Thoracic aorta (tissue), 2 donors: ENCODE data around the gene ANP32A. TPM values are rescaled to one million over a fixed set of nuclear protein-coding genes. Genes with fewer than 3 reads are reported as not detected.

Experiments
- ATAC-seq: fragments of 150-250 bp; one replicate; pipeline ENCODE4 v1.8.0; 2017; ENCODE audit warnings: low read depth; ENCODE audit not compliant: insufficient number of reproducible peaks, low FRiP score
- DNase-seq: peaks from one replicate; pipeline ENCODE4 v3.0.0-alpha.2; 2020; ENCODE audit warnings: low spot score
- H3K27ac ChIP-seq, 2 donors: fragments of 200-600 bp; sonication (generic); 1 replicate in 1 of 2; 2 replicates in 1 of 2; pipeline ENCODE4 v1.5.1; 2016; ENCODE audit warnings: mild to moderate bottlenecking in 2 of 2, moderate library complexity in 2 of 2
- H3K27me3 ChIP-seq: fragments of 200-600 bp; sonication (generic); replicated peaks from 2 replicates; pipeline ENCODE4 v1.6.0; 2016; ENCODE audit warnings: mild to moderate bottlenecking; ENCODE audit not compliant: insufficient read depth
- H3K36me3 ChIP-seq: fragments of 200-600 bp; sonication (generic); one replicate; pipeline ENCODE4 v1.5.1; 2016
- H3K4me1 ChIP-seq, 2 donors: fragments of 200-600 bp; sonication (generic); 1 replicate in 1 of 2; 2 replicates in 1 of 2; pipeline versions ENCODE4 v1.5.1 to v1.6.0; 2016; ENCODE audit warnings: low read depth in 2 of 2, mild to moderate bottlenecking in 1 of 2; ENCODE audit not compliant: control insufficient read depth in 1 of 2
- H3K4me3 ChIP-seq: fragments of 200-600 bp; sonication (generic); 2 replicates; pipeline ENCODE4 v1.5.1; 2016; ENCODE audit warnings: mild to moderate bottlenecking
- H3K9me3 ChIP-seq: fragments of 200-600 bp; sonication (generic); 2 replicates; pipeline ENCODE4 v1.5.1; 2016
- total RNA-seq, 2 donors: library from RNA; depleted of rRNA; stranded (reverse); fragments of >200 nt; gene quantifications; one replicate each; pipeline versions ENCODE4 v1.1.0 to v1.2.3, GENCODE V29; 2016
- TF ChIP-seq, protein P1 (sequence below): fragments of 200-600 bp; sonication (generic); IDR thresholded peaks from one replicate; pipeline ENCODE4 v1.5.1; 2019; ENCODE audit warnings: antibody characterized with exemption

The ANP32A gene
- total RNA-seq, 2 donors from 2014 or later, result 46.0 to 54.2 TPM

DNA sequence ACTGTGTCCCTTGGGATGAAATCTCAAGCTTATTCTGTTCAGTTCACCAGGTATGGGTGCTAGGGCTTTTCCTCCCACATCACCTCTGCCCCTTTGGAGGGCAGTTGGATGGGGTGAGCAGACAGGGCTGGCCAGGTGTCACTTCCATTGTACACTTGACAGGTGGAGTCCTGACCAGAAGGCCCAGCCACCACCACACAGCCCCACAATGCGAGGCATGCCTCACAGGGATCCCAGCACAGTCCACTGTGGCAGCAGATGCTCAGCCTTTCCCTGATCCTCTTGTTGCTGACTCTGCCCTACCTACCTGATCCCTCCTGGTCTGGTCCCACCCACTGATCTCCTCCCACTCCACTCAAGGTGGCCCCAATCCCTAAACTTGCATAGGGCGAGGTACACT, 88.2 kb downstream of the ANP32A start:
- DNase-seq (no peak), ATAC-seq (no peak)
- no peaks in the 10 kb centered on the region for H3K36me3 ChIP-seq

DNA sequence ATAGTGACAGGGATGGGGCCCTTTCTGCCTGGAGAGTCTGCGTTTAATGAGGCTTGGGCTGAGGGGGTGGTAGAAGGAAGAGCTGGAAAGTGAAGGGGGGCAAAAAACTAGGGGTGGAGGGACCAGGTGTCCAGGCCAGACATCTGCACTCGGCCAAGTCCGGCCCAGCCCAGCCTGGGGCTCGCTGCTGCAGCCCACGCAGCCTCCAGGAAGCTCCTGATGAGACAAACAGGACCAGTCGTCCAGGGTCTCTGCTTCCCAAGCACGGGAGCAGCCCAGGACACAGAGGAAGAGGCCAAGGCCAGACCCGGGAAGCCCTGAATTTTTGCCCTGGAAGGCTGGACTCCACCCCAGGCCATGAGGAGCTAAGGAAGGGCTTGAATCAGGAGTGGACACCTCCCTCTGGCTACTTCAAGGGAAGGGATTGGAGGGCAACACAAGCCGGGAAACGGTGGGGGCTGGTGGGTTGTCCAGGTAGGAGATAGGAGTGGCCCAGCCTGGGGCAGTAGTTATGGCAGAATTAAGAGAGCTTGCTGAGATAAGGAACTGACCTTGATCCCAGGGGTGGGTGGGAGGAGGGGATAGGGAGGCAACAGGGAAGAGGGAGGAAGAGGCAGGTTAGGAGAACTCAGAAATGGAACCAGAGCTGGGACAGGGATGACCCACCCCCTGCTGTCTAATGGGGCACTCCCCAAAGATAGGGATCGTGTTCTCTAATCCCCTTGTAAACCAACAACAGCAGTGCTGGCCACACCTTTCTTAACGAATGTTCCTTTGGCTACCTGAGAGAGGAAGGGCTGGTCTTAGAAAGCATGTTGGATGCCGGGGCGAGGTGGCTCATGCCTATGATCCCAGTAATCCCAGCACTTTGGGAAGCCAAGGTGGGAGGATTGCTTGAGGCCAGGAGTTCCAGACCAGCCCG, 89.5 kb downstream of the ANP32A start:
- Histone ChIP-seq H3K4me1 (peaks cover 4 to 6% of the 10 kb centered on the region in 2 donors), H3K4me3 (no peak overlapping the region), H3K27ac (no peak overlapping the region), H3K36me3 (no peaks in the 10 kb centered on the region), H3K9me3 (no peaks in the 10 kb centered on the region), H3K27me3 (no peaks in the 10 kb centered on the region)
- DNase-seq (no peak), ATAC-seq (no peak)
- TF ChIP-seq, protein P1, sequence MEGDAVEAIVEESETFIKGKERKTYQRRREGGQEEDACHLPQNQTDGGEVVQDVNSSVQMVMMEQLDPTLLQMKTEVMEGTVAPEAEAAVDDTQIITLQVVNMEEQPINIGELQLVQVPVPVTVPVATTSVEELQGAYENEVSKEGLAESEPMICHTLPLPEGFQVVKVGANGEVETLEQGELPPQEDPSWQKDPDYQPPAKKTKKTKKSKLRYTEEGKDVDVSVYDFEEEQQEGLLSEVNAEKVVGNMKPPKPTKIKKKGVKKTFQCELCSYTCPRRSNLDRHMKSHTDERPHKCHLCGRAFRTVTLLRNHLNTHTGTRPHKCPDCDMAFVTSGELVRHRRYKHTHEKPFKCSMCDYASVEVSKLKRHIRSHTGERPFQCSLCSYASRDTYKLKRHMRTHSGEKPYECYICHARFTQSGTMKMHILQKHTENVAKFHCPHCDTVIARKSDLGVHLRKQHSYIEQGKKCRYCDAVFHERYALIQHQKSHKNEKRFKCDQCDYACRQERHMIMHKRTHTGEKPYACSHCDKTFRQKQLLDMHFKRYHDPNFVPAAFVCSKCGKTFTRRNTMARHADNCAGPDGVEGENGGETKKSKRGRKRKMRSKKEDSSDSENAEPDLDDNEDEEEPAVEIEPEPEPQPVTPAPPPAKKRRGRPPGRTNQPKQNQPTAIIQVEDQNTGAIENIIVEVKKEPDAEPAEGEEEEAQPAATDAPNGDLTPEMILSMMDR, result no peak

More for the DNA sequence above, 88.2 kb downstream of the ANP32A start:
- Histone ChIP-seq H3K4me3 (no peak overlapping the region), H3K9me3 (no peaks in the 10 kb centered on the region), H3K4me1 (peaks cover 4 to 6% of the 10 kb centered on the region in 2 donors), H3K27ac (no peak overlapping the region), H3K27me3 (no peaks in the 10 kb centered on the region)
- TF ChIP-seq, protein P1, result no peak

DNA sequence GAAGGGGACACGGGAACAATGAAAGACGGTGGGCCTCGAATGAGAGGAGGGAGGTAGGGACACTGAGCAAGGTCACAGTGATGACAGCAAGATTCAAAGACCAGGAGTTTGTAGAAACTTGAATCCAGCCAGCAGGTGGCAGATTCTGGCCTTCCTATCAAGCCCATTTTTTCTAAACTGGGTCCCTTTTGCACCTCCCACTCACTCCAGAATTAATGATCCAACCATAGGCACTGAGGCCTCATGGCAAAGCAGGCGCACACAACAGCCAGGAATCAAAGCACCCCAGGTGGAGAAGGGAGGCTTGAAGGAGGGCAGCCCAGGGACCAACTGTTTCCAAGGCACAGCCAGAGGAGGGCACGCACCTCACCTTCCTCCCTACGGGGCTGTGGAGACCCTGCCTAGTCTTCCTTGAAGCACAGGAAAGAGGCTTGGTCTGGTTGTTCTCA, 90.2 kb downstream of the ANP32A start:
- peaks cover 4 to 6% of the 10 kb centered on the region in 2 donors for H3K4me1 ChIP-seq
- H3K9me3 ChIP-seq, result no peaks in the 10 kb centered on the region
- TF ChIP-seq, protein P1, result peak; percentile 64
- ATAC-seq (no peak), DNase-seq (no peak)
- no peak overlapping the region for H3K4me3 ChIP-seq
- no peaks in the 10 kb centered on the region for H3K36me3 ChIP-seq
- no peaks in the 10 kb centered on the region for H3K27me3 ChIP-seq
- H3K27ac ChIP-seq, result no peak overlapping the region

DNA sequence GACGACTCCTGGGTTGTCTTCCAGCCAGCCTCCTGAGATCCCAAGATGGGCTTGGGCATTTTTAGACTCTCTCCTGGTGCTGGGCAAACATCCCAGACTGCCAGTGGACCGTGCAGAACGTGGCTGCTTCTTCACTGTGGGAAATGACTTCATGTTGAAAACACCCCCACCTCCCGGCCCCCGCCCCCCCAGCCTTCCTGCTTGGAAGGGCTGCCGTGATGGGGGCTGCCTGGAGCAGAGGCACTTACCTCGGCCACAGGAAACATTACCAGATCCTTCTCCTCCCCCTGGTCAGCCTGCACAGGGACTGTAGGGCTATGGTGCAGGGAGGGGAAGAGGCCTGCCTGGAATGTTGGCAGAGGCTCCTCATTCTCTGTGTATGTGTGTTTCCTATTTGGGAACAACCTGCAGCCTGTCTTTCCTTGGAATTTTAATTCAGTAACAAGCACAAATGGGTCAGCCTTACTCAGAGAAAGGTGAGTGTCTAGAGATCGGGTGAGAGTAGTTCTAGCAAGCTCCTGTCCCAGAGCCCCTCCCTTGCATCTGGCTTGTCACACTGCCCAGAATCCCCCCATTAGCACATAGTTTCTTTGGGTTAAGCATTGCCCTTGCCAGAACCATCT, 90.8 kb downstream of the ANP32A start:
- no peak overlapping the region for H3K4me3 ChIP-seq
- TF ChIP-seq, protein P1, result no peak
- ATAC-seq, result no peak
- H3K4me1 ChIP-seq, result peaks cover 4 to 6% of the 10 kb centered on the region in 2 donors
- no peak for DNase-seq
- no peak overlapping the region for H3K27ac ChIP-seq
- no peaks in the 10 kb centered on the region for H3K36me3 ChIP-seq
- no peaks in the 10 kb centered on the region for H3K27me3 ChIP-seq
- no peaks in the 10 kb centered on the region for H3K9me3 ChIP-seq

Other genes with a start within 250 kb of the ANP32A start
- gene CORO2B, start 241.9 kb downstream of the ANP32A start, total RNA-seq, result 1 to 10 TPM; 4.3 to 8.5 TPM
- gene SPESP1, start 109.6 kb upstream of the ANP32A start, total RNA-seq, result 1 to 10 TPM; 2.7 to 3.3 TPM
- under 1 TPM; 0.54 to 0.92 TPM for gene NOX5, start 193.8 kb upstream of the ANP32A start, total RNA-seq